ENCODE results near the gene KDM4D. TPM values are rescaled to one million over a fixed set of nuclear protein-coding genes. Genes with fewer than 3 reads are reported as not detected.

The KDM4D gene
- total and polyA plus RNA-seq, 9 of the 15 experiments (the other 6 are each of a cell fraction or from before 2014, with no cell fraction given) = 0.34 to 1.1 (median 0.50) TPM

DNA sequence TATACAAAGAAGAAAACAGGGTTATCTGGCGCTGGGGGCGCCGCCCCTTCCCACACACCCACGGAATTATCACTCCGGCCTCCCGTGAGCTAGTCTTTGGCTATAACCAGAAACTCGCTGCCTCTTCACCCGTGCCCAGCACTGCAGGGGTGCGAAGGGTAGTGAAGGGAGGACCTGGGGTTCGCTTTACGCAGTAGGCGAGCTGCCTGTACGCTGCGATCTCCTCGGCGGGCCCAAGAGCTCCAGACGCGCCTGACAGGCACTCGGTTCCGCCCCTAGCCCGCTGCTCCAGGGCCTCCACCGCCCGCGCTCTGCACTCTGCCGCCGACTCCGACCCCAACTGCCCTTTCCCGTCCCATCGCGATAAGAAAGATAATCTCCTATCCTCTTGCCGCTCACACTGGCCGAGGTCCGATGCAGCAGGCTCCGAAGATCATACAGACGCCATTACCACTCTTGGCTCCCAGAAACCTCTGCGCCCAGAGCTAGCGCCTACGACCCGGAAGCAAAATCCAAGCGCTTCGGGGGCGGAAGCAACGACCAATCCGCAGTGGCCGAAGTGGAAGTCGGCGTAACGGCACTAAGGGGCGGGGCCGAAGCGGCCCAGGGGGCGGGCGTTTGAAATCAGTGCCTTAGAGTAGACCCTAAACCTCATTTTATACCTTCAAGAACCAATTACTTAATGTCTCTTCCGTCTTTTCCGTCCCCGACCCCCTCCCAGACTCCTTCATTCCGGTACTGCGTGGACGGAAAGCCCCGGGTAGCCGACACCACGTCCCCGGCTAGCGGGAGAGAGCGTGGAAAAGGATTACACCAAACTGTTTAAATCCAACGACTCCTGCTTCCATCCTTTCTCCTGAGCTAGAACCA, at the start of gene KDM4D, which contains the start of gene CWC15 (continued):
- peak; percentile 7 for TF ChIP-seq RBM25 (IDR thresholded peaks at IDR 0.05; ENCODE audit: low read depth, low read length, severe bottlenecking)
- TF ChIP-seq NCOA1 (IDR thresholded peaks at IDR 0.05; ENCODE audit: low read depth) = no peak
- peak; percentile 94 for TF ChIP-seq RBFOX2 (IDR thresholded peaks at IDR 0.05; ENCODE audit: low read depth, low read length)
- no peak for TF ChIP-seq CLOCK (CRISPR knock-in tag; IDR thresholded peaks at IDR 0.05; ENCODE audit: borderline replicate concordance)
- TF ChIP-seq HDAC1 (IDR thresholded peaks at IDR 0.05) = peak in 1 of 2 experiments; percentile 84; a peak in 2 of 4 replicates
- TF ChIP-seq THRB (CRISPR knock-in tag; conservative IDR thresholded peaks at IDR 0.05) = no peak
- TF ChIP-seq ZBED1 (IDR thresholded peaks at IDR 0.05) = 0 out of 2 replicates have a peak, but pooled peaks have one; percentile 29
- TF ChIP-seq ZNF780A (CRISPR knock-in tag; IDR thresholded peaks at IDR 0.05) = no peak
- TF ChIP-seq MCM3 (IDR thresholded peaks at IDR 0.05) = no peak
- no peak for TF ChIP-seq RBM15 (IDR thresholded peaks at IDR 0.05; ENCODE audit: insufficient read depth, low read length)
- TF ChIP-seq ETV5 (CRISPR knock-in tag; IDR thresholded peaks at IDR 0.05; ENCODE audit: low read depth) = peak; percentile 63; the same call in 1 of the 2 replicates
- TF ChIP-seq SFPQ (IDR thresholded peaks at IDR 0.05; ENCODE audit: low read depth, low read length) = no peak
- no peak for TF ChIP-seq ZNF277 (CRISPR knock-in tag; IDR thresholded peaks at IDR 0.05; ENCODE audit: borderline replicate concordance)
- no peak for TF ChIP-seq SMARCC2 (IDR thresholded peaks at IDR 0.05; ENCODE audit: low read depth)
- no peak for TF ChIP-seq SLC30A9 (CRISPR knock-in tag; IDR thresholded peaks at IDR 0.05)
- peak; percentile 35; the same call in 1 of the 2 replicates for TF ChIP-seq ESRRA (IDR thresholded peaks at IDR 0.05; ENCODE audit: borderline replicate concordance, low read depth)
- peak; percentile 92 for TF ChIP-seq TAF1 (IDR thresholded peaks at IDR 0.05; ENCODE audit: control insufficient read depth, extremely low read depth, insufficient read depth, low read length, severe bottlenecking)
- peak; percentile 85 for TF ChIP-seq KDM5B (IDR thresholded peaks at IDR 0.05; ENCODE audit: insufficient replicate concordance, low read depth, low read length)

Data from K562 (cell line).